Neural progenitor cell (in vitro differentiated cells): ENCODE data around the gene HEMGN. TPM values are rescaled to one million over a fixed set of nuclear protein-coding genes. Genes with fewer than 3 reads are reported as not detected.

ENCODE experiments used
- DNase-seq: peaks from one replicate; pipeline ENCODE4 v3.0.0-alpha.2; 2016; ENCODE audit warnings: low spot score
- H2AFZ ChIP-seq: fragments of 200-600 bp; sonication (generic); replicated peaks from 2 replicates; pipeline ENCODE4 v1.6.1; 2016; ENCODE audit warnings: antibody characterized with exemption
- H3F3A ChIP-seq: fragments of 200-600 bp; sonication (generic); 2 replicates; pipeline ENCODE4 v1.6.1; 2016; ENCODE audit warnings: antibody characterized with exemption, low read depth
- H3K27ac ChIP-seq: fragments of 200-600 bp; sonication (generic); 2 replicates; pipeline ENCODE4 v1.5.1; 2016; ENCODE audit warnings: mild to moderate bottlenecking
- H3K27me3 ChIP-seq: fragments of 200-600 bp; sonication (generic); 2 replicates; pipeline ENCODE4 v1.6.1; 2016; ENCODE audit warnings: mild to moderate bottlenecking, moderate library complexity
- H3K36me3 ChIP-seq: fragments of 200-600 bp; sonication (generic); 2 replicates; pipeline ENCODE4 v1.5.1; 2016
- H3K4me1 ChIP-seq: fragments of 200-600 bp; sonication (generic); 2 replicates; pipeline ENCODE4 v1.6.1; 2016; ENCODE audit warnings: mixed run types
- H3K4me2 ChIP-seq: fragments of 200-600 bp; sonication (generic); 2 replicates; pipeline ENCODE4 v1.6.1; 2016
- H3K4me3 ChIP-seq: fragments of 200-600 bp; sonication (generic); 2 replicates; pipeline ENCODE4 v1.5.1; 2016
- H3K79me2 ChIP-seq: fragments of 200-600 bp; sonication (generic); 2 replicates; pipeline ENCODE4 v1.6.1; 2016; ENCODE audit warnings: low read depth
- H3K9ac ChIP-seq: fragments of 200-600 bp; sonication (generic); 2 replicates; pipeline ENCODE4 v1.6.1; 2016
- H3K9me3 ChIP-seq: fragments of 200-600 bp; sonication (generic); 2 replicates; pipeline ENCODE4 v1.5.1; 2016; ENCODE audit warnings: low read depth
- H4K20me1 ChIP-seq: fragments of 200-600 bp; sonication (generic); 2 replicates; pipeline ENCODE4 v1.6.1; 2016; ENCODE audit warnings: low read depth
- H3K27ac Mint-ChIP-seq: 3 replicates; pipeline ENCODE4 v1.8.0; 2021; ENCODE audit warnings: mixed read lengths
- H3K27me3 Mint-ChIP-seq: 2 replicates; pipeline ENCODE4 v1.8.0; 2022; ENCODE audit warnings: low read depth, mild to moderate bottlenecking, inconsistent platforms, moderate library complexity, mixed read lengths; ENCODE audit not compliant: insufficient read depth
- H3K36me3 Mint-ChIP-seq: 3 replicates; pipeline ENCODE4 v1.8.0; 2021; ENCODE audit warnings: mixed read lengths
- H3K4me1 Mint-ChIP-seq: 3 replicates; pipeline ENCODE4 v1.8.0; 2021; ENCODE audit warnings: mixed read lengths
- H3K4me3 Mint-ChIP-seq: 3 replicates; pipeline ENCODE4 v1.8.0; 2021; ENCODE audit warnings: mild to moderate bottlenecking, moderate library complexity, mixed read lengths
- H3K9me3 Mint-ChIP-seq: 3 replicates; pipeline ENCODE4 v1.8.0; 2020; ENCODE audit warnings: mixed read lengths
- CTCF ChIP-seq: fragments of 200-600 bp; sonication (generic); IDR thresholded peaks from 2 replicates; pipeline ENCODE4 v1.5.1; 2017; ENCODE audit warnings: antibody characterized with exemption, mild to moderate bottlenecking
- EZH2 ChIP-seq: fragments of 200-600 bp; sonication (generic); IDR thresholded peaks from 2 replicates; pipeline ENCODE4 v1.6.1; 2017; ENCODE audit warnings: antibody characterized with exemption, mild to moderate bottlenecking, moderate library complexity
- EZH2phosphoT487 ChIP-seq: fragments of 200-600 bp; sonication (generic); IDR thresholded peaks from 2 replicates; pipeline ENCODE4 v1.6.1; 2017; ENCODE audit warnings: antibody characterized with exemption
- total RNA-seq: library from RNA; depleted of rRNA; stranded (reverse); fragments of >200 nt; gene quantifications from 2 replicates; pipeline ENCODE4 v1.2.3, GENCODE V29; 2015; ENCODE audit warnings: low replicate concordance

Gene HEMGN
- total RNA-seq, 1 donor from 2014 or later, result not detected

- H3K36me3 ChIP-seq, result no peaks in the 10 kb centered on the region
- no peak for TF ChIP-seq EZH2phosphoT487
- TF ChIP-seq CTCF, result peak; percentile 49
- Mint-ChIP-seq H3K9me3 (peaks cover 3% of the 10 kb centered on the region), H3K36me3 (no peaks in the 10 kb centered on the region), H3K27me3 (peaks cover 4% of the 10 kb centered on the region), H3K4me3 (no peak overlapping the region), H3K27ac (no peak overlapping the region), H3K4me1 (peaks cover 2% of the 10 kb centered on the region)
- H4K20me1 ChIP-seq, result no peaks in the 10 kb centered on the region
- H3K4me3 ChIP-seq, result no peak overlapping the region
- peaks cover 5% of the 10 kb centered on the region for H3K27me3 ChIP-seq
- H3F3A ChIP-seq, result no peaks in the 10 kb centered on the region
- no peak overlapping the region for H3K27ac ChIP-seq
- no peak overlapping the region for H2AFZ ChIP-seq
- DNase-seq, result peak; percentile 65
- no peaks in the 10 kb centered on the region for H3K9me3 ChIP-seq
- no peak overlapping the region for H3K4me2 ChIP-seq
- no peaks in the 10 kb centered on the region for H3K4me1 ChIP-seq
- no peak overlapping the region for H3K9ac ChIP-seq
- no peaks in the 10 kb centered on the region for H3K79me2 ChIP-seq
Measured at GRCh38 chr9:97895695-97896332, 42.2 kb downstream of the HEMGN start.

- Mint-ChIP-seq H3K27me3 (peaks cover 4% of the 10 kb centered on the region), H3K27ac (no peak overlapping the region), H3K36me3 (no peaks in the 10 kb centered on the region), H3K9me3 (peaks cover 3% of the 10 kb centered on the region), H3K4me3 (no peak overlapping the region), H3K4me1 (peaks cover 2% of the 10 kb centered on the region)
- no peak for DNase-seq
- no peak overlapping the region for H3K9ac ChIP-seq
- no peaks in the 10 kb centered on the region for H3K4me1 ChIP-seq
- H2AFZ ChIP-seq, result no peak overlapping the region
- H3K4me2 ChIP-seq, result no peak overlapping the region
- no peaks in the 10 kb centered on the region for H3K36me3 ChIP-seq
- peaks cover 5% of the 10 kb centered on the region for H3K27me3 ChIP-seq
- H3K4me3 ChIP-seq, result no peak overlapping the region
- H3K9me3 ChIP-seq, result no peaks in the 10 kb centered on the region
- H3K79me2 ChIP-seq, result no peaks in the 10 kb centered on the region
- TF ChIP-seq EZH2, result no peak
- TF ChIP-seq CTCF, result no peak
- no peak for TF ChIP-seq EZH2phosphoT487
- no peak overlapping the region for H3K27ac ChIP-seq
- no peaks in the 10 kb centered on the region for H4K20me1 ChIP-seq
- H3F3A ChIP-seq, result peaks cover 5% of the 10 kb centered on the region
Measured at GRCh38 chr9:97895211-97895610, 42.8 kb downstream of the HEMGN start.

- H2AFZ ChIP-seq, result no peak overlapping the region
- no peak overlapping the region for H3K4me2 ChIP-seq
- no peak overlapping the region for H3K9ac ChIP-seq
- H3K36me3 Mint-ChIP-seq, result no peaks in the 10 kb centered on the region
- no peak overlapping the region for H3K27ac Mint-ChIP-seq
- H3K27me3 ChIP-seq, result peaks cover 5% of the 10 kb centered on the region
- H3K4me3 Mint-ChIP-seq, result no peak overlapping the region
- H3K9me3 Mint-ChIP-seq, result peaks cover 3% of the 10 kb centered on the region
- H3K79me2 ChIP-seq, result no peaks in the 10 kb centered on the region
- no peak overlapping the region for H3K4me3 ChIP-seq
- H3K4me1 ChIP-seq, result no peaks in the 10 kb centered on the region
- peaks cover 2% of the 10 kb centered on the region for H3K4me1 Mint-ChIP-seq
- H3F3A ChIP-seq, result peaks cover 5% of the 10 kb centered on the region
- H3K27ac ChIP-seq, result no peak overlapping the region
- no peaks in the 10 kb centered on the region for H3K36me3 ChIP-seq
- H3K27me3 Mint-ChIP-seq, result no peaks in the 10 kb centered on the region
- no peak for DNase-seq
- no peaks in the 10 kb centered on the region for H3K9me3 ChIP-seq
- TF ChIP-seq CTCF (no peak), EZH2 (no peak), EZH2phosphoT487 (no peak)
- H4K20me1 ChIP-seq, result no peaks in the 10 kb centered on the region
Measured at GRCh38 chr9:97892421-97892820, 45.6 kb downstream of the HEMGN start.
